ENCODE results near the gene CRYZL1. TPM values are rescaled to one million over a fixed set of nuclear protein-coding genes. Genes with fewer than 3 reads are reported as not detected.

The CRYZL1 gene
- total RNA-seq, 1 experiment from 2014 or later = 43.0 TPM

DNA sequence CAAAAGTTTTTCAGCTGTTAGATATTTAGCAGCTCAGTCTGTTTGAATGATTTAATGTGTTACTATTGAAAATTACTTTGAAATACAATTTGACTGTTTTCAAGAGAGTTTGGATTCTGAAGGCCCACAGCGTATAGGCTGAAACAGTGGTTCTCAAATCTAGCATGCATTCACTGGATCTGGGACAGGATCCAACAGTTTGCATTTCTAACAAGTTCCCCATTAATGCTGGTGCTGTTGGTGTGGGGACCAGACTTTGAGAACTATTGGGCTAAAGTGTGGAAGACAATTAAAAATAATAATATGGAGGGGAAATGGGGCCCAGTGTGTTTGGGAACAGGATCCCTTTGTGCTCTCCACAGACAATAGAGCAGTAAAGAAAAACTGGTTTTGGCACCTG is 32.7 kb upstream of the CRYZL1 start:
- no peak for DNase-seq (ENCODE audit: low read depth, low spot score)

DNA sequence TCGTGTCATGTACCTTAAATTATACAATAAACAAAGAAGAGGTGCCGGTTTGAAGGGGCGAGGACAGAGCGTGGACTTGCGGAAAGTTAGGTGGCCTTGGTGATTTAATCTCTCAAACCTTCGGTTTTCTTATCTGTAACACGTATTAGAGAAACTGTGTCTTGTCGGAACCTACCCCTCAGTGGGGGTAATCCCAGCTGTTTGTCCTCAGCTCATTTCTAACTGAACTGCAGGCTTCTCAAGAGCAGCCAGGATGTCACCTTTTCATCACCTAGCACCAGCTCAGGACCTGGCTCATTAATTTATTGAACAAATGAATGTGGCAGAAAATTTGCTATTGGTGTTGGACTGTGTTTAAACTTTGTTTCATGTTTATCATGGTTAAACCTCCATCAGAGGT is 31.9 kb upstream of the CRYZL1 start:
- TF ChIP-seq CBX3 (IDR thresholded peaks at IDR 0.05; ENCODE audit: low read depth) (no peak), POLR2AphosphoS5 (IDR thresholded peaks at IDR 0.05; ENCODE audit: low read depth, low read length) (no peak), TCF7L2 (IDR thresholded peaks at IDR 0.05; ENCODE audit: borderline replicate concordance, extremely low read depth, insufficient read depth, insufficient read length) (no peak), ZNF274 (IDR thresholded peaks at IDR 0.05; ENCODE audit: low read depth, low read length) (no peak)
- no TSS peak for BruUV-seq (replicated peaks)

More for the DNA sequence above, 32.7 kb upstream of the CRYZL1 start:
- H3K9ac ChIP-seq (ENCODE audit: low read length) = no peak overlapping the region
- intact Hi-C loops (cut with micrococcal nuclease) = no loop called here
- POLR2A ChIA-PET = no interaction called here
- no TSS peak for BruUV-seq (replicated peaks)
- CTCF ChIA-PET = no interaction called here
- peaks cover 14 to 23% of the 10 kb centered on the region in 2 experiments for H3K4me1 ChIP-seq (ENCODE audit: control insufficient read depth in 1 of 2, insufficient read depth in 2 of 2, low read length in 2 of 2)
- no peak overlapping the region for H3K27ac ChIP-seq (ENCODE audit: low read depth, low read length)
- H3K79me2 ChIP-seq (ENCODE audit: insufficient read depth, low read length) = peaks cover 41% of the 10 kb centered on the region
- no peak for ATAC-seq
- H2AFZ ChIP-seq (ENCODE audit: low read depth, low read length, poor library complexity, severe bottlenecking) = no peak overlapping the region
- no peak overlapping the region for H3K4me3 ChIP-seq (replicated peaks in 1 of 2; ENCODE audit: low read depth in 1 of 2, low read length in 2 of 2)
- no peak overlapping the region for H3K4me2 ChIP-seq (ENCODE audit: low read length)
- no peaks in the 10 kb centered on the region for H3K27me3 ChIP-seq (ENCODE audit: insufficient read depth, low read length)
- no peaks in the 10 kb centered on the region for H4K20me1 ChIP-seq (ENCODE audit: insufficient read depth)
- H3K9me3 ChIP-seq (ENCODE audit: control insufficient read depth in 1 of 2, insufficient read depth in 1 of 2, low read depth in 1 of 2, low read length in 2 of 2) = no peaks in the 10 kb centered on the region
- H3K36me3 ChIP-seq (ENCODE audit: control insufficient read depth in 1 of 2, insufficient read depth in 2 of 2, low read length in 2 of 2) = no peaks in the 10 kb centered on the region
- no peaks in the 10 kb centered on the region for H3K9me2 ChIP-seq (ENCODE audit: insufficient read depth)
- TF ChIP-seq ELF1 (IDR thresholded peaks at IDR 0.05; ENCODE audit: borderline replicate concordance, low read depth) = no peak
- no peak for TF ChIP-seq POLR2AphosphoS5 (IDR thresholded peaks at IDR 0.05; ENCODE audit: low read depth, low read length)
- no peak for TF ChIP-seq SIN3A (IDR thresholded peaks at IDR 0.05; ENCODE audit: low read depth)
- TF ChIP-seq EZH2 (IDR thresholded peaks at IDR 0.05) = no peak
- no peak for TF ChIP-seq ZNF274 (IDR thresholded peaks at IDR 0.05; ENCODE audit: low read depth, low read length)
- TF ChIP-seq FOSL1 (IDR thresholded peaks at IDR 0.05; ENCODE audit: low read depth) = no peak
- RAD21 ChIA-PET (ENCODE audit: low non-redundant PET in 1 of 2, low total read pairs in 2 of 2, uncharacterized antibody in 2 of 2, unreplicated experiment in 2 of 2) = no interaction called here

More for the DNA sequence above, 31.9 kb upstream of the CRYZL1 start:
- POLR2A ChIA-PET = no interaction called here
- intact Hi-C loops (cut with micrococcal nuclease) = no loop called here
- no peaks in the 10 kb centered on the region for H3K27me3 ChIP-seq (ENCODE audit: insufficient read depth, low read length)
- no peak overlapping the region for H3K4me2 ChIP-seq (ENCODE audit: low read length)
- H3K79me2 ChIP-seq (ENCODE audit: insufficient read depth, low read length) = peaks cover 43% of the 10 kb centered on the region
- H4K20me1 ChIP-seq (ENCODE audit: insufficient read depth) = no peaks in the 10 kb centered on the region
- H3K27ac ChIP-seq (ENCODE audit: low read depth, low read length) = no peak overlapping the region
- H2AFZ ChIP-seq (ENCODE audit: low read depth, low read length, poor library complexity, severe bottlenecking) = no peak overlapping the region
- peaks cover 9 to 16% of the 10 kb centered on the region in 2 experiments for H3K4me1 ChIP-seq (ENCODE audit: control insufficient read depth in 1 of 2, insufficient read depth in 2 of 2, low read length in 2 of 2)
- RAD21 ChIA-PET (ENCODE audit: low non-redundant PET in 1 of 2, low total read pairs in 2 of 2, uncharacterized antibody in 2 of 2, unreplicated experiment in 2 of 2) = no interaction called here
- no peak overlapping the region for H3K4me3 ChIP-seq (replicated peaks in 1 of 2; ENCODE audit: low read depth in 1 of 2, low read length in 2 of 2)
- no peak overlapping the region for H3K9ac ChIP-seq (ENCODE audit: low read length)
- no peaks in the 10 kb centered on the region for H3K9me2 ChIP-seq (ENCODE audit: insufficient read depth)
- ATAC-seq (no peak), DNase-seq (ENCODE audit: low read depth, low spot score) (no peak)
- no peaks in the 10 kb centered on the region for H3K36me3 ChIP-seq (ENCODE audit: control insufficient read depth in 1 of 2, insufficient read depth in 2 of 2, low read length in 2 of 2)
- CTCF ChIA-PET = no interaction called here
- H3K9me3 ChIP-seq (ENCODE audit: control insufficient read depth in 1 of 2, insufficient read depth in 1 of 2, low read depth in 1 of 2, low read length in 2 of 2) = no peaks in the 10 kb centered on the region

Data from HCT116 (cell line).